Measurements from ENCODE around the gene SBF2. TPM values are rescaled to one million over a fixed set of nuclear protein-coding genes. Genes with fewer than 3 reads are reported as not detected.

The SBF2 gene
- total RNA-seq, result 5.5 TPM
- polyA plus RNA-seq, result 1 to 10 TPM; 1.1 to 2.1 (median 1.7) TPM

- Mint-ChIP-seq H3K4me1 (peaks cover 16 to 36% (median 26%) of the 10 kb centered on the region in 4 donors), H3K4me3 (peak within 1 kb of the TSS; percentile 83 to 88 (median 87)), H3K9me3 (peaks cover 0 to 9% (median 0%) of the 10 kb centered on the region in 7 donors), H3K36me3 (no peaks in the 10 kb centered on the region), H3K27ac (peak within 1 kb of the TSS in 2 of 3 donors; percentile 38 to 67), H3K27me3 (peaks cover 48% of the 10 kb centered on the region)
- H3K27me3 ChIP-seq (ENCODE audit: control insufficient read depth, insufficient read depth, low read length), result peaks cover 42% of the 10 kb centered on the region
- peak within 1 kb of the TSS; percentile 58 for H3K4me3 ChIP-seq (ENCODE audit: low read depth, low read length)
- peak; percentile 65 to 77 (median 76) for DNase-seq
- peaks cover 17% of the 10 kb centered on the region for H3K4me1 ChIP-seq (ENCODE audit: control insufficient read depth, insufficient read depth, low read length, poor library complexity, severe bottlenecking)
- H3K9me3 ChIP-seq (ENCODE audit: control insufficient read depth in 2 of 2, low read length in 2 of 2), result no peaks in the 10 kb centered on the region
- no peaks in the 10 kb centered on the region for H3K36me3 ChIP-seq (ENCODE audit: control insufficient read depth, insufficient read depth, low read length)
- peak; percentile 39 to 40 for ATAC-seq (ENCODE audit: low read depth in 2 of 2)
- H3K27ac ChIP-seq (ENCODE audit: insufficient read depth, low read length, poor library complexity, severe bottlenecking), result no peak within 1 kb of the TSS
Observed at GRCh38 chr11:10293423-10294289, at the start of gene SBF2. TSS of gene SBF2 (minus strand) at chr11:10294219. CDS start at chr11:10294069, 150 bp downstream.

- H3K27me3 Mint-ChIP-seq, result peaks cover 13% of the 10 kb centered on the region
- H3K4me3 Mint-ChIP-seq, result no peak overlapping the region
- Histone ChIP-seq H3K27me3 (ENCODE audit: control insufficient read depth, insufficient read depth, low read length) (peaks cover 2% of the 10 kb centered on the region), H3K36me3 (ENCODE audit: control insufficient read depth, insufficient read depth, low read length) (no peaks in the 10 kb centered on the region), H3K9me3 (ENCODE audit: control insufficient read depth in 2 of 2, low read length in 2 of 2) (no peaks in the 10 kb centered on the region), H3K4me3 (ENCODE audit: low read depth, low read length) (no peak overlapping the region), H3K27ac (ENCODE audit: insufficient read depth, low read length, poor library complexity, severe bottlenecking) (no peak overlapping the region), H3K4me1 (ENCODE audit: control insufficient read depth, insufficient read depth, low read length, poor library complexity, severe bottlenecking) (no peaks in the 10 kb centered on the region)
- no peak overlapping the region for H3K27ac Mint-ChIP-seq
- H3K4me1 Mint-ChIP-seq, result peaks cover 0 to 4% (median 0%) of the 10 kb centered on the region in 4 donors
- H3K9me3 Mint-ChIP-seq, result peaks cover 0 to 5% (median 0%) of the 10 kb centered on the region in 7 donors
- DNase-seq (no peak), ATAC-seq (ENCODE audit: low read depth in 2 of 2) (no peak)
- H3K36me3 Mint-ChIP-seq, result no peaks in the 10 kb centered on the region
Observed at GRCh38 chr11:10338287-10338686, 44.3 kb upstream of the SBF2 start.

- Mint-ChIP-seq H3K36me3 (no peaks in the 10 kb centered on the region), H3K9me3 (peaks cover 0 to 5% (median 0%) of the 10 kb centered on the region in 7 donors), H3K4me1 (peaks cover 0 to 4% (median 0%) of the 10 kb centered on the region in 4 donors), H3K27ac (no peak overlapping the region), H3K27me3 (peaks cover 18% of the 10 kb centered on the region), H3K4me3 (no peak overlapping the region)
- ATAC-seq (ENCODE audit: low read depth in 2 of 2) (no peak), DNase-seq (no peak)
- H3K36me3 ChIP-seq (ENCODE audit: control insufficient read depth, insufficient read depth, low read length), result no peaks in the 10 kb centered on the region
- no peaks in the 10 kb centered on the region for H3K9me3 ChIP-seq (ENCODE audit: control insufficient read depth in 2 of 2, low read length in 2 of 2)
- H3K4me1 ChIP-seq (ENCODE audit: control insufficient read depth, insufficient read depth, low read length, poor library complexity, severe bottlenecking), result no peaks in the 10 kb centered on the region
- no peak overlapping the region for H3K4me3 ChIP-seq (ENCODE audit: low read depth, low read length)
- H3K27ac ChIP-seq (ENCODE audit: insufficient read depth, low read length, poor library complexity, severe bottlenecking), result no peak overlapping the region
- peaks cover 3% of the 10 kb centered on the region for H3K27me3 ChIP-seq (ENCODE audit: control insufficient read depth, insufficient read depth, low read length)
Observed at GRCh38 chr11:10333490-10333889, 39.5 kb upstream of the SBF2 start.

DNA sequence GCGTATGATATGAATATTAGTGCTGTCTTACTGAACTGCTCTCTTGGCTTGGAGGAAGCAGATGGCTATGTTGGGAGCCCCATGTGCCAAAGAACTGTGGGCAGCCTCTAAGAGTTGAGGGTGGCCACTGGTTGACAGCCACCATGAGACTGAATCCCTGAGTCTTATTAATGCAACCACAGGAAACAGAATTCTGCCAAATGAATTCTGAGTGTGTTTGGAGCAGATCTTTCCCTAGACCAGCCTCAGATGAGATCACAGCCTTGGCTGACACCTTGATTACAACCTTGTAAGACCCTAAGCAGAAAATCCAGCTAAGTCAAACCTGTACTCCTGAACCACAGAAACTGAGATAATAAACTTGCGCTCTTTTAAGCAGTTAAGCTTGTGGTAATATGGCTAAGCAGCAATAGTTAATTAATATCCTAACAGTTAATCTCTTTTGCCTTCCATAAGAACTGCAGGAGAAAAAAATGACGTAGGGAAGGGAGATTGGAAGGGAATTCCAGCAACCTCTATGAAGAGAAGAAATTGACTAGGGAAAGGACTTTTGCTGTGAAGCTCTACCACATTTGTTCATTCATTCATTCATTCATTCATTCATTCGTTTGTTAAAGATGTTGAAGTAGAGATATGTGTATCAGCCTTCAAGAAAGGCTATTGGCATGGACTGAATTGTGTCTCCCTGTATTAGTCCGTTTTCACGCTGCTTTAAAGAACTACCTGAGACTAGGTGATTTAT, 37.7 kb upstream of the SBF2 start:
- Histone ChIP-seq H3K27me3 (ENCODE audit: control insufficient read depth, insufficient read depth, low read length) (peaks cover 3% of the 10 kb centered on the region), H3K4me1 (ENCODE audit: control insufficient read depth, insufficient read depth, low read length, poor library complexity, severe bottlenecking) (no peaks in the 10 kb centered on the region), H3K9me3 (ENCODE audit: control insufficient read depth in 2 of 2, low read length in 2 of 2) (no peaks in the 10 kb centered on the region), H3K4me3 (ENCODE audit: low read depth, low read length) (no peak overlapping the region), H3K27ac (ENCODE audit: insufficient read depth, low read length, poor library complexity, severe bottlenecking) (no peak overlapping the region), H3K36me3 (ENCODE audit: control insufficient read depth, insufficient read depth, low read length) (no peaks in the 10 kb centered on the region)
- Mint-ChIP-seq H3K9me3 (peaks cover 0 to 5% (median 0%) of the 10 kb centered on the region in 7 donors), H3K27me3 (peaks cover 22% of the 10 kb centered on the region), H3K4me1 (peaks cover 0 to 4% (median 0%) of the 10 kb centered on the region in 4 donors), H3K4me3 (no peak overlapping the region), H3K27ac (no peak overlapping the region), H3K36me3 (no peaks in the 10 kb centered on the region)
- DNase-seq (no peak), ATAC-seq (ENCODE audit: low read depth in 2 of 2) (no peak)

GRCh38 chr11:10329935-10330334, 35.9 kb upstream of the SBF2 start:
- Histone ChIP-seq H3K4me3 (ENCODE audit: low read depth, low read length) (no peak overlapping the region), H3K27me3 (ENCODE audit: control insufficient read depth, insufficient read depth, low read length) (peaks cover 3% of the 10 kb centered on the region), H3K4me1 (ENCODE audit: control insufficient read depth, insufficient read depth, low read length, poor library complexity, severe bottlenecking) (no peaks in the 10 kb centered on the region), H3K9me3 (ENCODE audit: control insufficient read depth in 2 of 2, low read length in 2 of 2) (no peaks in the 10 kb centered on the region), H3K27ac (ENCODE audit: insufficient read depth, low read length, poor library complexity, severe bottlenecking) (no peak overlapping the region), H3K36me3 (ENCODE audit: control insufficient read depth, insufficient read depth, low read length) (no peaks in the 10 kb centered on the region)
- H3K9me3 Mint-ChIP-seq, result peaks cover 0 to 5% (median 0%) of the 10 kb centered on the region in 7 donors
- H3K27me3 Mint-ChIP-seq, result peaks cover 22% of the 10 kb centered on the region
- no peak for DNase-seq
- H3K27ac Mint-ChIP-seq, result no peak overlapping the region
- H3K36me3 Mint-ChIP-seq, result no peaks in the 10 kb centered on the region
- no peak for ATAC-seq (ENCODE audit: low read depth in 2 of 2)
- no peak overlapping the region for H3K4me3 Mint-ChIP-seq
- peaks cover 0 to 4% (median 0%) of the 10 kb centered on the region in 4 donors for H3K4me1 Mint-ChIP-seq

DNA sequence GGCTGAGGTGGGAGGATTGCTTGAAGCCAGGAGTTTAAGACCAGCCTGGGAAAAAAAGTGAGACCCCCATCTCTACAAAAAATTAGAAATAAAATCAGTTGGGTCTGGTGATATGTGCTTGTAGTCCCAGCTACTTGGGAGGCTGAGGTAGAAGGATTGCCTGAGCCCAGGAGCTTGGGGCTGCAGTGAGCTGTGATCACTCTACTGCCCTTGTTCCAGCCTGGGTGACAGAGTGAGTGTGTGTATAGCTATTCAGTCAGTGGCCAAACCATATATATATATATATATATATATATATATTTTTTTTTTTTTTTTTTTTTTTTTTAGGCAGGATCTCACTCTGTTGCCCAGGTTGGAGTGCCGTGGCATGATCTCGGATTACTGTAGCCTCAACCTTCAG, 35.3 kb upstream of the SBF2 start:
- Histone ChIP-seq H3K4me1 (ENCODE audit: control insufficient read depth, insufficient read depth, low read length, poor library complexity, severe bottlenecking) (no peaks in the 10 kb centered on the region), H3K27me3 (ENCODE audit: control insufficient read depth, insufficient read depth, low read length) (peaks cover 3% of the 10 kb centered on the region), H3K4me3 (ENCODE audit: low read depth, low read length) (no peak overlapping the region), H3K36me3 (ENCODE audit: control insufficient read depth, insufficient read depth, low read length) (no peaks in the 10 kb centered on the region), H3K9me3 (ENCODE audit: control insufficient read depth in 2 of 2, low read length in 2 of 2) (no peaks in the 10 kb centered on the region), H3K27ac (ENCODE audit: insufficient read depth, low read length, poor library complexity, severe bottlenecking) (no peak overlapping the region)
- no peak overlapping the region for H3K4me3 Mint-ChIP-seq
- H3K9me3 Mint-ChIP-seq, result peaks cover 0 to 2% (median 0%) of the 10 kb centered on the region in 7 donors
- no peak overlapping the region for H3K27ac Mint-ChIP-seq
- H3K36me3 Mint-ChIP-seq, result no peaks in the 10 kb centered on the region
- no peaks in the 10 kb centered on the region for H3K4me1 Mint-ChIP-seq
- H3K27me3 Mint-ChIP-seq, result peaks cover 23% of the 10 kb centered on the region
- ATAC-seq (ENCODE audit: low read depth in 2 of 2) (no peak), DNase-seq (no peak)

DNA sequence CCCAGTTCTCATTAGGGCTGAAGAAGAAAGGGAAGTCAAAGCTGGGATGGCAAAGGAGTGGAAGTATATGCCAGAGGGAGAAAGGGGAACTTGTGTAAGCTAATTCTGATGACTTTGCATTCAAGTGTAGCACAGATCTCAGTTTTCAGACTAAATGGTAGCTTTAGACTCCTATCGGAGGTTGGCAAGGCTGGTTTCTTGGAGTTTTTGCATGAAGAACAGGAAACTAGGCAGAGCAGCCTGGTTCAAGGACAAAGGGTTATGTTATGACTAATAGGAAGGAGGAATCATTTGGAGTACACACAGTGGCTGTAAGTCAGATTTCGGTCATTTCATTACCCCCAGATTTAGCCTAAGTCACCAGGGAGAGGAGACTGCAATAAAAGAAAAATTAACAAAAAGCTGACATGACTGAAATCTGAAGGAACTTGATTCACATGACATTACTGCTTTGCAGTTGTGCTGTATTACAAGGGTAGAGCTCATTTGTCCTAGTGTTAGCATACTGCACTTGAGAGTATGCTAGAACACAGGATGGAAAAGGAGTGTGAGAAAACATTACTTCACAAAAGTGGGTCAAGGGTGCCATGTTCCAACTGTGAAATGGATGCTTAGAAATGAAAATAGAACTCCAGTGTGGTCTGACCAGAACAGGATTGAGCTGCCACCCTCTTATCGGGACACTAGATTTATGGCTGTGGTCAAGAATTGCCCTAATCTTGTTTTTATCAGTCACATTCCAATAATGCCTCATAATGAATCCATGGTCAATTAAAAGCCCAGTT, 34.5 kb upstream of the SBF2 start:
- Mint-ChIP-seq H3K27ac (no peak overlapping the region), H3K36me3 (no peaks in the 10 kb centered on the region), H3K4me1 (no peaks in the 10 kb centered on the region), H3K27me3 (peaks cover 19% of the 10 kb centered on the region), H3K4me3 (no peak overlapping the region), H3K9me3 (no peaks in the 10 kb centered on the region)
- Histone ChIP-seq H3K4me3 (ENCODE audit: low read depth, low read length) (no peak overlapping the region), H3K36me3 (ENCODE audit: control insufficient read depth, insufficient read depth, low read length) (no peaks in the 10 kb centered on the region), H3K9me3 (ENCODE audit: control insufficient read depth in 2 of 2, low read length in 2 of 2) (no peaks in the 10 kb centered on the region), H3K4me1 (ENCODE audit: control insufficient read depth, insufficient read depth, low read length, poor library complexity, severe bottlenecking) (no peaks in the 10 kb centered on the region), H3K27ac (ENCODE audit: insufficient read depth, low read length, poor library complexity, severe bottlenecking) (no peak overlapping the region), H3K27me3 (ENCODE audit: control insufficient read depth, insufficient read depth, low read length) (peaks cover 4% of the 10 kb centered on the region)
- DNase-seq (no peak), ATAC-seq (ENCODE audit: low read depth in 2 of 2) (no peak)
